ENCODE measurements around the gene ATP2C1.

- TF ChIP-seq CTCF (IDR thresholded peaks at IDR 0.05 in 8 of 11, conservative IDR thresholded peaks at IDR 0.05 in 3 of 11) (peak in 10 of 11 experiments; percentile 21 to 75 (median 62)), POLR2AphosphoS5 (IDR thresholded peaks at IDR 0.05) (no peak)
Measured at GRCh38 chr3:131033480-131034080, 139.7 kb downstream of the ATP2C1 start.
